G401.6 (cell line): ENCODE measurements around the gene ADD1.
"Not testable (repeated sequence)": the region's sequence is repeated elsewhere in the genome, so short reads cannot be mapped to it uniquely, and the experiment has no call there.

Experiments
- FAIRE-seq: peaks from 2 replicates; lab custom pipeline; 2012; peaks lifted over from hg19 to GRCh38; lab: Jason Lieb, UNC

ADD1 gene

GRCh38 chr4:2886622-2887021 is 43.0 kb downstream of the ADD1 start:
- no peak for FAIRE-seq

GRCh38 chr4:2887343-2887742 is 43.7 kb downstream of the ADD1 start:
- FAIRE-seq, result no peak

- FAIRE-seq, result no peak
These were observed 45.2 kb downstream of the ADD1 start for GRCh38 chr4:2888886-2889285.

DNA sequence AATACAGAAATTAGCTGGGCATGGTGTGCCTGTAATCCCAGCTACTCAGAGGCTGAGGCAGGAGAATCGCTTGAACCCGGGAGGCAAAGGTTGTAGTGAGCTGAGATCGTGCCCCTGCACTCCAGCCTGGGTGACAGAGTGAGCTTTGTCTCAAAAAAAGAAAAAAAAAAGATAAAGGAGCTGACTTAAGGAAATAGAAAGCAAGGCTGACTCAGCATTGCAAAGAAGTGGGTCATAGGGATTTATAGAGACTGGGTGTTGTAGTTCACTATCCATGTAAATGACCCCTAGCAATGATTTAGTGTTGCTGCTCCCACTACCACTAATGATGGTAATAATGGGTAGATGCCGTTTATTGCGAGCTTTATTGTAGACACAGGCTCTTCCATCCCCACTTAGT is 47.6 kb downstream of the ADD1 start:
- no peak for FAIRE-seq

DNA sequence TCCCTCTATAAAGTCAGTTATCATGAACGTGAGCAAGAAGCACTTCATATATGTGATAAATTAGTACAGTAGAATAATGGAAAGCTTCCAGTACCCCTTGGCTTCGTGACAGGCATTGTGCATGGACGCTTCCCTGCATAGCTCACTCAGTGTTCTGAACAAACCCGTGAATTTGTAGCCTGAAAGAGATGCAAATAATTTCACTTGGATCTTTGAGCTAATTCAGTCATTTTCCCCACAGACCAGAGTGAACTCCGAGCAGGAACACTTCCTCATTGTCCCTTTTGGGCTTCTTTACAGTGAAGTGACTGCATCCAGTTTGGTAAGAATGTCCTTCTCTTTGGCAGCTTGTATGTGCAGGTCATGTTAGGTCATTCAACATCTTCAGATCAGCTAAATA is 50.1 kb downstream of the ADD1 start:
- FAIRE-seq, result no peak

DNA sequence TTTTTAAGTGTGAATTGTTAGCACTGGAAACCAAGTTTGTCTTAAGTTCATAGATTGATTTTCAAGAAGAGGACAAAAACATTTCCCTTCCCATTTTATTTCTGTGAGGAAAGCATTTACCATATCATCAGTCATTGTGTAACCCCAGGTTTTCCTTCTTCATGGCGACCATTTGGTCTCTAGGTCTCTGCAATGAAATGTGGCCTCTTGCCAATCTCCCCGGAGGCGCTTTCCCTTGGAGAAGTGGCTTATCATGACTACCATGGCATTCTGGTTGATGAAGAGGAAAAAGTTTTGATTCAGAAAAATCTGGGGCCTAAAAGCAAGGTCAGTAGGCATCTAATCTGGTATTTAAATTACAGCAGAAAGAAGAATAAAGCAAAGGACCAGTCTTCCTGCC is 54.4 kb downstream of the ADD1 start:
- no peak for FAIRE-seq

DNA sequence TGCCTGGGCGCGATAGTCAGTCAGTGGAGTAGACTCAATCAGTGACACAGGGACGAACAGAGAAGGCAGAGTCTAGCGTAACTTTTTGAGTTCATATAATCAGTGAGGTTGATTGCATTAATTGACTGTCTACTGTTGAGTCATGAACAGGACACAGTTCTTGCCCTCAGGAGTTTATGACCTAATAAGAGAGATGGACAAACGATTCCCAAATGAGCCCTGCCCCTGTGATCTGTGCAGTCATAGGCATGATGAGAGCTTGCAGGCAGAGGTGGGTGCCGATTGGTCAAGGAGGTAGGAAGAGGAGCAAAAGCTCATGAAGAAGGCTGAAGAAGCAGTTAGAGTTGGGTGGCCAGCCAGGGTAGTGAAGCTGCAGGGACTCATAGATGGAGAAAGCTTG is 57.1 kb downstream of the ADD1 start:
- FAIRE-seq, result no peak

- FAIRE-seq, result no peak
These were observed 57.5 kb downstream of the ADD1 start for GRCh38 chr4:2901186-2901585.

GRCh38 chr4:2902126-2902525 is 58.5 kb downstream of the ADD1 start:
- FAIRE-seq, result no peak

GRCh38 chr4:2905544-2905943 is 61.9 kb downstream of the ADD1 start:
- FAIRE-seq, result no peak

DNA sequence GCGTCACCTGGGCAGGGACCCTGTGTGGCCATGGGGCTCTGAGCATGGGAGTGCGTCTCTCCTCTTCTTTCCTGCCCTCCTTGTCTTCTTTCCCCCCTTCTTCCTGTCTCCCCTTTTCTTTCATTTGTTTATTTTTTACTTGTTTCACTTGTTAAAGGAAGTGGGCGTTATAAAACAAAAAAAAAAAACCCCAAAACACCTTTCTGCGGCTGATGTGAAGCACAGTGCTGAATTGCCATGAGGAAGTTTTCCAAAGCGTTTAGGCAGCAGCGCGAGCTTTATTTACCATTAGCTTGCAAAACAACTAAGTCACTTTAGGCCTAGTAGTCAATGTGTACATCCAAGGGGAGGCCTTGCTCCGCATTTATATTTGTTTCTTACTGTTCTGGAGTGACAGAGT is 62.6 kb downstream of the ADD1 start:
- FAIRE-seq, result no peak

GRCh38 chr4:2907226-2907625 is 63.6 kb downstream of the ADD1 start:
- FAIRE-seq, result no peak

GRCh38 chr4:2907706-2908293 is 64.2 kb downstream of the ADD1 start:
- no peak for FAIRE-seq

DNA sequence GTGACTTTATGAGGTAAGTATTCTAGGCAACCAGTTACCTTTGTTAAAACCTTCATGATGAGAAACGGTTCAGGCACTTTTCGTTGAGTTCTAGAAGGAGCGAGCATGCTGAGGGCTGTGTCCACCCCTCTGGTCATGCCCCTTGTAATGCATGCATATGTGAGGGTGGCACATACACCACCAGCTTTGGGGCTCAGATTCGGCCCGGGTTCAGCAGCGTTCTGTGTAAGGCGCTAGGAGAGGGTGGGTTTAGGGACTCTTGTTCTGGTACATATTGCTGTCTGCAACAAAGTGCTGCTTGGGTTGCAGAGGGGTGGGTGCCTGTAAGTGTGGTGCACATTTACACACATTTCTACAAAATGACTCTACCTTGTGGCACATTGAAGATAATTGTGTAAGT is 65.0 kb downstream of the ADD1 start:
- no peak for FAIRE-seq

DNA sequence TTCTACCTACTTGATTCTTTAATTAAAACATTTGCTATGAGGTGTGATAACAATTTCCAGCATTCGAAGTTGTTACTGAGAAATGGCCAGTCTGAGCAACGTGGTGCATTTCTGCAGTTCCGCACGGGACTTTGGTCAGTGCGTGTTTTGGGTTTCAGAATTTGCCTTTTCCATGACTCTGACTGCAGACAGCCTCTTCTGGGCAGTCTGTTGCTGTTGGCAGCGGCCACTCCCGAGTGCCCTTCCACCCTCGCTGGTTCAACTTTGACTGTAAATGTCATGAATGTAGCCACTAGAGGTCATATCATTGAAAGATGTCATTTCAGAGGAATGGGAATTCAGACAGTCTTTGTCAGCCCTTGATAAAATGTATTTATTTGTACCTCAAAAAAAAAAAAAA is 65.9 kb downstream of the ADD1 start:
- no peak for FAIRE-seq

DNA sequence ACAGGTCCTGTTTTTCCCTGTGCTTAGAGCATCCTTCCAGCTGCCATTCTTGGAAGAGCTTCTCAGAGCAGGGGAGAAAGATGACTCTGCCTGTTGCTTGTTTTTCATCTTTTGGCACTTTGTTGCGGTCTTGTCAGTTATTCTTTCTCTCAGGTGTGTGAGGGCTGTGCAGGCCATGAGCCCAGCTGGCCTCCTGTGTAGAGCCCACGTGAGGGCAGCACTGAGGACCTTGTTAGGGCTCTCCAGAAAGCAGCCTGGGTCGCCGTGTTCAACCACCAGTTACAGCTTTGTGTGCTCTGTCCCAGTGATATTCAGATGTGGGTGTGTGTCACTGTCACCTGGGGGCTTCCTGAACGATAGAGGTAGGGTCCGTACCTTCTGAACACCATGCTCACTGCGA is 66.8 kb downstream of the ADD1 start:
- FAIRE-seq, result no peak

DNA sequence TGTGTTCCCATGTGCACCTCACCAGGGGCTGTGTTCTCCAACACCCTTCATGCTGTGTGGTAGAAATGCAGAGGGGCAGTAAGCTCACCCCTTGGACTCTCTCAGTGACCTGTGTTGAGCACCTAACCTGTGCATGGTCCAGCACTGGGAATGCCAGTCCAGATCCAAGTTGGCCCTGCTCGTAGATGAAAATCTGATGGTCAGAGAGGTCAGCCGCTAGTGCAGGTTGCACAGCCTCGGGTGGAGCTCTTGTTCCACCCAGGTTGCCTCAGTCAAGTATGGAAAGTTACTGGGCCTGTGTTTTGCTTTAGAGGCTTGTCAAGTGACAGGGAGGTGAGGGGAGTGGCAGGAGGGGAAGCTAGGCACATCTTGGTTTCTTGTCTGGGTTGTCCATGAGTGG is 68.2 kb downstream of the ADD1 start:
- no peak for FAIRE-seq

DNA sequence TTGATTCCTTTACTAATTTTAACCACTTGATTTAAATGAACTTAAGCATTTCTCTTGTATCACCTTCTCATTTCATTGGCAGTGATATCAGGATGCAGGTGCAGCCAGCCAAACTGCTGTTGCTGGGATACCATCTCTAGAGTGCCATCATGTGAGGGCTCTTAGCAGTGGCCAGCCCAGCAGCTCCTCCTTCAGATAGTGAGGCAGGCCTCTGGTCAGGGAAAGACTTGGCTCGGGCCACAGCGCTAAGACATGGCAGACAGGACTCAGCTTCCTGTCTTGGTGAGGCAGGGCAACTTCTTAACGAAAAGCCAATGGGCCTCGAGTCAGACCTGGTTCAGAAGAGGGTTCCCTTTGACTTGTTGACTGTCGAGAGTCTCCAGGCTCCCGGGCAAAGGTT is 69.5 kb downstream of the ADD1 start:
- no peak for FAIRE-seq

DNA sequence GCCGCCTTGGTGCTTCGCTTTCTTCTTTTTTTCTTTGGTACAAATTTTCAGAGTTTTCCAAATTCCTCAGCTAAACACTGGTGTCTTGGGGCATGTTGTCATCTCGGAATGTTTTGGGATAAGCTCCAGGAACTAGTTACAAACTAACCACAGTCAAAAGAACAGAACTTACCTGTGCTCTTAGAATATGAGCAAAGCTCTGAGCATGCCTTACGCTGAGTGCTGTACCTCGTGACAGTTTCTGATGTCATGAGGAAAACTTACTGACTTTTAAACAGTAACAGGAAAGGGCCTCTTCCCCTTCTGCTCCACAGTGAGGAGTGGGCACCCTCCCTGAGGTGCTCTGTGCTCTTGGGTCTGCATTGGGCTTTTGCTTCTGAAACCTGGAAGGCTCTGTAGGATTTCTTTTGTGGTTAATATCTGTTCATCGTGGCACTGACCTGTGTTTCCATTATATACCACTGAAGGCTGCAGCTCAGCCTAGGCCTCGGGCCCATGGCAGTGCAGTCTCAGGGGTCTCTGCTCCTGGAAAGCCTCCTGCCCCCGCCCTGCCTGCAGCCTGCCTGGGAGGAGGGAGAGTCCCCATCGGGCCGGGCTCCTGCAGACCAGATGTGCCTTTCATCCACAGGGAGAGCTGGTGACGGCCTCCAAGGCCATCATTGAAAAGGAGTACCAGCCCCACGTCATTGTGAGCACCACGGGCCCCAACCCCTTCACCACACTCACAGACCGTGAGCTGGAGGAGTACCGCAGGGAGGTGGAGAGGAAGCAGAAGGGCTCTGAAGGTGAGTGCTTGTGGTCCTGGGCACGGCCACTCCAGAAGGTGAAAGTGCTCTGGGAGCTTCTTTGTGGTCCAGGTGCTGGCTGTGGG is 70.8 kb downstream of the ADD1 start:
- no peak for FAIRE-seq

- FAIRE-seq, result no peak
These were observed 72.1 kb downstream of the ADD1 start for GRCh38 chr4:2915789-2916188.

DNA sequence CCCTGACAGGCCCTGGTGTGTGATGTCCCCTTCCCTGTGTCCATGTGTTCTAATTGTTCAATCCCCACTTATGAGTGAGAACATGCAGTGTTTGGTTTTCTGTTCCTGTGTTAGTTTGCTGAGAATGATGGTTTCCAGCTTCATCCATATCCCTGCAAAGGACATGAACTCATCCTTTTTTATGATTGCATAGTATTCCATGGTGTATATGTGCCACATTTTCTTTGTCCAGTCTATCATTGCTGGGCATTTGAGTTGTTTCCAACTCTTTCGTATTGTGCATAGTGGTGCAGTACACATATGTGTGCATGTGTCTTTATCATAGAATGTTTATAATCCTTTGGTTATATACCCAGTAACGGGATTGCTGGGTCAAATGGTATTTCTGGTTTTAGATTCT is 73.1 kb downstream of the ADD1 start:
- not testable (repeated sequence) for FAIRE-seq

GRCh38 chr4:2918300-2918699 is 74.7 kb downstream of the ADD1 start:
- FAIRE-seq, result not testable (repeated sequence)

- not testable (repeated sequence) for FAIRE-seq
These were observed 75.1 kb downstream of the ADD1 start for GRCh38 chr4:2918714-2919113.

DNA sequence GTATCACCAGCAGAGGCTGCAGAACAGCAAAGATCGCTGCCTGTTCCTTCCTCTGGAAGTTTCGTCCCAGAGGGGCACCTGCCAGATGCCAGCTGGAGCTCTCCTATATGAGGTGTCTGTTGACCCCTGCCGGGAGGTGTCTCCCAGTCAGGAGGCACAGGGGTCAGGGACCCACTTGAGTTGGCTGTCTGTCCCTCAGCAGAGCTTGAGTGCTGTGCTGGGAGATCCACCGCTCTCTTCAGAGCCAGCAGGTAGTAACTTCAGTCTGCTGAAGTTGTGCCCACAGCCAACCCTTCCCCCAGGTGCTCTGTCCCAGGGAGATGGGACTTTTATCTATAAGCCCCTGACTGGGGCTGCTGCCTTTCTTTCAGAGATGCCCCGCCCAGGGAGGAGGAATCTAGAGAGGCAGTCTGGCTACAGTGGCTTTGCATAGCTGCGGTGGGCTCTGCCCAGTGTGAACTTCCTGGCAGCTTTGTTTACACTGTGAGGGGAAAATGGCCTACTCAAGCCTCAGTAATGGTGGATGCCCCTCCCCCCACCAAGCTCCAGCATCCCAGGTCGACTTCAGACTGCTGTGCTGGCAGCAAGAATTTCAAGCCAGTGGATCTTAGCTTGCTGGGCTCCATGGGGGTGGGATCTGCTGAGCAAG is 78.9 kb downstream of the ADD1 start:
- not testable (repeated sequence) for FAIRE-seq
